ENCODE results near the gene SPSB4. TPM values are rescaled to one million over a fixed set of nuclear protein-coding genes. Genes with fewer than 3 reads are reported as not detected.

Gene SPSB4
- total RNA-seq, 1 donor from 2014 or later = 0.98 TPM

DNA sequence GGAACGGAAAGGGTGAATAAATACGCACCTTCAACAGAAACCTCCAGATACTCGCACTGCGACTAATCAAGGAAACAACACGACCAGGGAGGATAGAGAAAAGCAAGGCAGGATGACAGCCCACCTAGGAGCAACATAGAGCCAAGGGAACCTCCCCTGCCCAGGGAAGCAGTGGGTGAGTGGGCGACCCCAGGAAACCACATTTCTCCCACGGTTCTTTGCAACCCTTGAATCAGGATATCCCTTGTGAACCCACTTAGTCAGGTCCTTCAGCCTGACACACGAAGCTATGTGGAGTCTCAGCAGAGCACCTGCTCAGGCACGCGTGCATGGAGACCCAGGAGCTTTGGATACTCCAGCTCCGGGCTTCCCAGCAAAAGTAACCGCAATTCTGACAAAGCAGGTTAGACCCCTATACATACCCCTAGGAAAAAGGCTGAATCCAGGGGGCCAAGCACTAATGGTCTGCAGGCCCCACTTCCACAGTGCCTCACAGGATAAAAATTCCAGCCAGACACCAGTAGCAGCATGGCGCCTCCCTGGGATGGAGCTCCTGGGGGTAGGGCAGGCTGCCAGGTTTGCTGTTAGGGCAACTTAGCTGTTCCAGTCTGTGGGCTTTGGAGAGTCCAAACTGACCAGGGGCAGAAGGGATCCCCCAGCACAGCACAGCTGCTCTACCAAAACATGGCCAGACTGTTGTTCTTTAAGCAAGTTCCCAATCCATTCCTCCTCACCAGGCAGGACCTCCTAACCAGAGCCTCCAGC is 142.1 kb downstream of the SPSB4 start:
- Histone ChIP-seq H3K4me3 (no peak overlapping the region), H3K27me3 (no peaks in the 10 kb centered on the region), H3K27ac (no peak overlapping the region), H3K36me3 (no peaks in the 10 kb centered on the region), H3K9me3 (no peaks in the 10 kb centered on the region), H3K4me1 (no peaks in the 10 kb centered on the region)
- TF ChIP-seq POLR2AphosphoS5 (IDR thresholded peaks at IDR 0.05; ENCODE audit: insufficient read depth in 1 of 2, low read depth in 1 of 2) = no peak
- DNase-seq (ENCODE audit: extremely low spot score in 2 of 2) = no peak
- intact Hi-C loops (cut with DNase I) = loop anchor here (5.0 kb wide), 1 partner anchor 181 kb away; no protein-coding TSS in a partner anchor

Other genes with a start within 250 kb of the SPSB4 start
- gene SLC25A36, start 109.5 kb upstream of the SPSB4 start, total RNA-seq = 56.0 TPM
- 16.7 TPM for gene PXYLP1, start 180.5 kb downstream of the SPSB4 start, total RNA-seq

Data from vagina (tissue), 2 donors.